Neural crest cell (in vitro differentiated cells): ENCODE data around the gene TBRG4. TPM values are rescaled to one million over a fixed set of nuclear protein-coding genes. Genes with fewer than 3 reads are reported as not detected.

Experiments used
- DNase-seq: peaks from one replicate; pipeline ENCODE4 v3.0.0; 2021; ENCODE audit warnings: low read depth, mixed read lengths, low spot score
- H3K27ac Mint-ChIP-seq: one replicate; pipeline ENCODE4 v1.8.0; 2021; ENCODE audit warnings: mild to moderate bottlenecking, mixed read lengths; ENCODE audit not compliant: unreplicated experiment
- H3K27me3 Mint-ChIP-seq: 2 replicates; pipeline ENCODE4 v1.8.0; 2021; ENCODE audit warnings: low read depth, mild to moderate bottlenecking, mixed read lengths
- H3K36me3 Mint-ChIP-seq: 2 replicates; pipeline ENCODE4 v1.8.0; 2021; ENCODE audit warnings: low read depth, mild to moderate bottlenecking, mixed read lengths
- H3K4me1 Mint-ChIP-seq: 2 replicates; pipeline ENCODE4 v1.8.0; 2021; ENCODE audit warnings: mixed read lengths
- H3K4me3 Mint-ChIP-seq: one replicate; pipeline ENCODE4 v1.8.0; 2021; ENCODE audit warnings: mild to moderate bottlenecking, mixed read lengths
- H3K9me3 Mint-ChIP-seq: 2 replicates; pipeline ENCODE4 v1.8.0; 2021; ENCODE audit warnings: mixed read lengths
- total RNA-seq: library from RNA; stranded (reverse); gene quantifications from 2 replicates; pipeline ENCODE4 v1.2.1, GENCODE V29; 2021
- TF ChIP-seq, protein P1 (sequence below): fragments of 200-600 bp; sonication (generic); conservative IDR thresholded peaks from 2 replicates; pipeline ENCODE4 v1.5.0; 2021; ENCODE audit warnings: antibody characterized with exemption, mild to moderate bottlenecking

Gene TBRG4
- total RNA-seq, 1 donor from 2014 or later: 104 TPM

DNA sequence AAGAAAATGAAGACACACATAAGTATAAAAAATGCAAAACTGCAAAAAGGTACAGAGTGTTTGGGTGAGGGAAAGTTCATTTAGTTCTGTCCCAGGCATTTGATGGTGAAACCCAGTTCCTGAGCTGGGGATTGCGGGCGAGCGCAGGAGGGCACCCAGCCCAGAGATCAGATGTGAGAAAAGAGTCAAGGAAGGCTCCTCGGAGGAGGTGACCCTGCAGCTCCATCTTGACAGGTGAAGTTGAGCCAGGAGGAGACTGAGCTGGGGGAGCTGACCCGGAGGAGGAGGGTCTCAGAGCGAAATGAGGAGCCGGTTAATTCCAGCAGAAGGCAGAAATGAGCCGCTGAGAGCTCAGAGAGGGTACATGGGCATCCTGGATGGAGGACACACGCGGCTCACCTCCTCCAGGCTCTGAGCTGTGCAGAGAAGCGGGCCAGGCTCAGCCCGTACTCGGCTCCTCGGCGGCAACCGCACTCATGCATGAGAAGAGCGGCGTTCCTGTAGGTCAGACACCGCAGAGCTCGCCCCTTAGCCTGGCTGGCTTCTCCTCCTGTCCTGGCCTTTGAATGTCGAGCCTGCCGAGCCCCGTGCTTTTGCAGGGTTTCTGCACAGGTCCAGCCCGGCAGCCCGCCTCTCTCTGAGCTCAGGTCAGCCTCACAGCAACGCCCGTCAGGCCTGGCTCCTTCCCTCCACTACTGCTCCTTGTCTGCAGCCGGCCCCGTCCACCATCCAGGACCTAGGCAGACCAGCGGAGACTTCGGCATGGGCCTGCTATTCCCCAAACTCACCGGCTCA is 36.6 kb upstream of the TBRG4 start:
- no peak for DNase-seq
- peaks cover 5% of the 10 kb centered on the region for H3K4me1 Mint-ChIP-seq
- TF ChIP-seq, protein P1, sequence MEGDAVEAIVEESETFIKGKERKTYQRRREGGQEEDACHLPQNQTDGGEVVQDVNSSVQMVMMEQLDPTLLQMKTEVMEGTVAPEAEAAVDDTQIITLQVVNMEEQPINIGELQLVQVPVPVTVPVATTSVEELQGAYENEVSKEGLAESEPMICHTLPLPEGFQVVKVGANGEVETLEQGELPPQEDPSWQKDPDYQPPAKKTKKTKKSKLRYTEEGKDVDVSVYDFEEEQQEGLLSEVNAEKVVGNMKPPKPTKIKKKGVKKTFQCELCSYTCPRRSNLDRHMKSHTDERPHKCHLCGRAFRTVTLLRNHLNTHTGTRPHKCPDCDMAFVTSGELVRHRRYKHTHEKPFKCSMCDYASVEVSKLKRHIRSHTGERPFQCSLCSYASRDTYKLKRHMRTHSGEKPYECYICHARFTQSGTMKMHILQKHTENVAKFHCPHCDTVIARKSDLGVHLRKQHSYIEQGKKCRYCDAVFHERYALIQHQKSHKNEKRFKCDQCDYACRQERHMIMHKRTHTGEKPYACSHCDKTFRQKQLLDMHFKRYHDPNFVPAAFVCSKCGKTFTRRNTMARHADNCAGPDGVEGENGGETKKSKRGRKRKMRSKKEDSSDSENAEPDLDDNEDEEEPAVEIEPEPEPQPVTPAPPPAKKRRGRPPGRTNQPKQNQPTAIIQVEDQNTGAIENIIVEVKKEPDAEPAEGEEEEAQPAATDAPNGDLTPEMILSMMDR: no peak
- no peak overlapping the region for H3K4me3 Mint-ChIP-seq
- H3K36me3 Mint-ChIP-seq: no peaks in the 10 kb centered on the region
- H3K9me3 Mint-ChIP-seq: no peaks in the 10 kb centered on the region
- no peak overlapping the region for H3K27ac Mint-ChIP-seq
- peaks cover 10% of the 10 kb centered on the region for H3K27me3 Mint-ChIP-seq

DNA sequence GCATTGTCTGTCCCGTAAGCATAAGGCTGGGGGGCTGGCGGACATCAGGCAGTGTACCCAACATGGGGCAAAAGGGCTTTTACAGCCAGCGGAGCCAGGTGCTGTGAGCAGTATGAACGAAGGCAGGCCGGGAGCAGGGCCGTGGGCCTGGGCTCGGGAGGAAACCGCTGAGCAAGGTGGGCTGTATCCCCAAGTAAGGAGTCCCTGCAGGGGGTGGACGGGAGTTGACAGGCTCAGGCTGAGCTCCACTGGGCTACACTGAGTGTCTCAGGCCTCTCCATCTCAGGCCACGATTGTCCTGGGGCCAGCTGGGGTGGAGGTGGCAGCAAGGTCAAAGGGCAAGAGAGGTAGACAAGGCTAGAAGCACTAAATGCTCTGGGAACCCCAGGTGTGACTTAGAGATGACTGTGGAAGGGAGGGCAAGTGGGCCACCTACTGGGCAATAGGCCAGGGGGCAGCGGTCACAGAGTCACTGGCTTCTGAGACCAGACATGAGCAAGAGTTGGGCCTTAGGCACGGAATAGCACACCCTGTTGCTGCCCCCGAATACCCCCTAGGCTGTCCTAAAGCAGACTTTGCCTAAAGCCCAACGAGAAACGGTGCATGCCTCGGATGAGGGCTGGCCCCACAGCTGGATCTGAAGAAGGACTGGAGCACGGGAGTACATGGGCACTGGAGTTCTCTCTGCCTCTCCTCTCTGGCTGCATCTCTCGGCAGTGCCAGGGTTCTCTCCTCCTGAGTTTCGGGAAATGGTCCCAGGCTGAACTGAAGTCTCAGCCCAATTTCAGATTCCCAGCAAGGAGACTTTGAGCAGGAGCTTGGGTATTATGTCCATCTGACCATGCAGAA is 35.3 kb upstream of the TBRG4 start:
- TF ChIP-seq, protein P1: no peak
- Mint-ChIP-seq H3K36me3 (no peaks in the 10 kb centered on the region), H3K27ac (no peak overlapping the region), H3K27me3 (peaks cover 10% of the 10 kb centered on the region), H3K4me3 (no peak overlapping the region), H3K4me1 (peaks cover 5% of the 10 kb centered on the region), H3K9me3 (no peaks in the 10 kb centered on the region)
- DNase-seq: no peak

DNA sequence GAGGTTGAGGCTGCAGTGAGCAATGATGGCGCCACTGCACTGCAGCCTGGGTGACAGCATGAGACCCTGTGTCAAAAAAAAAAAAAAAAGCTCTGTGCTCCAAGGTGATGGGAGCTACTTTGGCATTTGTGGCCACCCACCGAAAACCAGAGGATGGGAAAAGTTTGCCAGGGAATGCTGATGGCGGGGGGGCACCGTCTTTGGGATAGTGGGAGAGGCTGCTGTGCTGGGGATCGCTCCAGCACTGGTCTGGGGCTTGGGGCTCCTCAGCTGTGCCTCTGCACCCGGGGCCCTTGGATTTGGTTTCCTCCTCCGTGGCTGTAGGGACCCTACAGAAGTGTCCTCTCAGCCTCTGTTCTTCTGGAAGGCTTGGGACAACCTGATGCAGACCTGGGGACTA is 34.4 kb upstream of the TBRG4 start:
- H3K27me3 Mint-ChIP-seq: peaks cover 10% of the 10 kb centered on the region

DNA sequence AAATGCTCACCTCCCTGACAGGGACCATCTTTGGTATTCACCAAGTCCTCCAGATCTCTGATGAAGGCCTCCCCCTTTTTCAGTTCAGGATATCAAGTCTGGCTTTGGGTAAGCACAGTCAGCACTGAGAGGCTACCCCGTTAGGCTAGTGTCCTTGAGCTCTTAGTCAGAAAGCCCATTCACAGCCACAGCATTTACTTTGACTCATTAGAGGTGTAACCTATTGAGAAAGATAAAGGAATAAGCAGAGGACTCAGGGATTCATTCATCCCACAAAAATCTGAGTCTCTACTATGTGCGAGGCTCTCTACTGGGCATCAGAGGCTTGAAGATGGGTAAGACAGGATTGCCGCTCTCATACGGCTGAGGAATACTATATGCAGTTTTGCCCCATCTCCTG is 32.1 kb upstream of the TBRG4 start:
- no peak for DNase-seq
- no peaks in the 10 kb centered on the region for H3K9me3 Mint-ChIP-seq
- no peak overlapping the region for H3K4me3 Mint-ChIP-seq
- peaks cover 9% of the 10 kb centered on the region for H3K27me3 Mint-ChIP-seq
- H3K36me3 Mint-ChIP-seq: no peaks in the 10 kb centered on the region
- H3K27ac Mint-ChIP-seq: no peak overlapping the region
- TF ChIP-seq, protein P1: no peak
- H3K4me1 Mint-ChIP-seq: no peaks in the 10 kb centered on the region

More for the DNA sequence above, 34.4 kb upstream of the TBRG4 start:
- DNase-seq: no peak
- Mint-ChIP-seq H3K9me3 (no peaks in the 10 kb centered on the region), H3K36me3 (no peaks in the 10 kb centered on the region), H3K4me3 (no peak overlapping the region), H3K4me1 (peaks cover 5% of the 10 kb centered on the region), H3K27ac (no peak overlapping the region)
- TF ChIP-seq, protein P1: no peak

DNA sequence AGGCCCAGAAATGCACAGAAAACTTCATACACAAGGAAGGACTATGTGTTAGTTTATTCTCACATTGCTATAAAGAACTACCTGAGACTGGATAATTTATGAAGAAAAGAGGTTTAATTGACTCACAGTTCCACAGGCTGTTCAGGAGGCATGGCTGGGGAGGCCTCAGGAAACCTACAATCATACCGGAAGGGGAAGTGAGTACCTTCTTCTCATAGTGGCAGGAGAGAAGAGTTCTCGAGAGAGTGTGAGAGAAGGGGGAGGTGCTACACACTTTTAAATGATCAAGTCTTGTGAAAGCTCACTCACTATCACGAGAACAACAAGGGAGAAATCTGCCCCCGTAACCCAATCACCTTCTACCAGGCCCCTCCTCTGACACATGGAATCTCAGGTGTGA is 29.3 kb upstream of the TBRG4 start:
- no peaks in the 10 kb centered on the region for H3K36me3 Mint-ChIP-seq
- TF ChIP-seq, protein P1: no peak
- H3K4me3 Mint-ChIP-seq: no peak overlapping the region
- H3K27ac Mint-ChIP-seq: no peak overlapping the region
- H3K27me3 Mint-ChIP-seq: peaks cover 13% of the 10 kb centered on the region
- no peak for DNase-seq
- peaks cover 5% of the 10 kb centered on the region for H3K4me1 Mint-ChIP-seq
- H3K9me3 Mint-ChIP-seq: no peaks in the 10 kb centered on the region
